CD4-positive, alpha-beta T cell (primary cell): ENCODE results near the gene AIFM3. TPM values are rescaled to one million over a fixed set of nuclear protein-coding genes. Genes with fewer than 3 reads are reported as not detected.

Source experiments
- ATAC-seq: fragments of 200-7000 bp; cut with Tn5 transposase; one replicate; pipeline ENCODE4 v1.10.0; 2022; ENCODE audit warnings: mild to moderate bottlenecking; ENCODE audit not compliant: poor library complexity
- CTCF ChIA-PET: fragments of 350-600 bp; sonication (Branson Sonifier 250); formaldehyde crosslinking; loops from one replicate; lab custom pipeline; 2021; ENCODE audit warnings: antibody characterized with exemption, inconsistent platforms; lab: Charles Lee
- POLR2A ChIA-PET: fragments of 350-600 bp; sonication (Branson Sonifier 250); formaldehyde crosslinking; loops from one replicate; lab custom pipeline; 2021; ENCODE audit warnings: antibody characterized with exemption, inconsistent platforms; lab: Charles Lee
- DNase-seq, 14 experiments: peaks; one replicate each; pipeline ENCODE4 v3.0.0-alpha.2; 2013 to 2020; ENCODE audit warnings: mixed read lengths in 2 of 14
- H3K27ac ChIP-seq, 2 donors: one replicate each; pipeline versions ENCODE4 v1.5.1 to v1.7.0; 2013; ENCODE audit warnings: low read length in 2 of 2, low read depth in 1 of 2, mild to moderate bottlenecking in 1 of 2
- H3K27me3 ChIP-seq, 2 experiments: 1 replicate in 1 of 2; 2 replicates in 1 of 2; pipeline versions ENCODE4 v1.6.1 to v1.7.0; 2013; ENCODE audit warnings: low read length in 2 of 2, control low read depth in 1 of 2, mild to moderate bottlenecking in 1 of 2, moderate library complexity in 1 of 2; ENCODE audit not compliant: insufficient read depth in 2 of 2, control insufficient read depth in 1 of 2
- H3K36me3 ChIP-seq: one replicate; pipeline ENCODE4 v1.6.1; 2013; ENCODE audit warnings: low read length, control low read depth; ENCODE audit not compliant: insufficient read depth
- H3K4me1 ChIP-seq: one replicate; pipeline ENCODE4 v1.6.1; 2013; ENCODE audit warnings: low read length, control low read depth; ENCODE audit not compliant: insufficient read depth
- H3K4me3 ChIP-seq: one replicate; pipeline ENCODE4 v1.5.1; 2013; ENCODE audit warnings: mild to moderate bottlenecking, low read length, moderate library complexity
- H3K9me3 ChIP-seq, 2 experiments: 1 replicate in 1 of 2; 2 replicates in 1 of 2; pipeline versions ENCODE4 v1.6.1 to v1.7.0; 2013; ENCODE audit warnings: low read length in 2 of 2, mild to moderate bottlenecking in 2 of 2, control low read depth in 1 of 2, moderate library complexity in 1 of 2; ENCODE audit not compliant: control insufficient read depth in 1 of 2, insufficient read depth in 1 of 2
- H3K27ac Mint-ChIP-seq: one replicate; pipeline ENCODE4 v1.8.0; 2020; ENCODE audit warnings: mixed read lengths
- H3K27me3 Mint-ChIP-seq: one replicate; pipeline ENCODE4 v1.8.0; 2021; ENCODE audit warnings: mixed read lengths
- H3K36me3 Mint-ChIP-seq: one replicate; pipeline ENCODE4 v1.8.0; 2021; ENCODE audit warnings: low read depth, mixed read lengths
- H3K4me1 Mint-ChIP-seq: one replicate; pipeline ENCODE4 v1.8.0; 2021; ENCODE audit warnings: low read depth, mixed read lengths
- H3K4me3 Mint-ChIP-seq: one replicate; pipeline ENCODE4 v1.8.0; 2020; ENCODE audit warnings: mild to moderate bottlenecking, mixed read lengths
- H3K9me3 Mint-ChIP-seq: one replicate; pipeline ENCODE4 v1.8.0; 2020; ENCODE audit warnings: mixed read lengths
- CTCF ChIP-seq: fragments of 200-600 bp; IDR thresholded peaks from one replicate; pipeline ENCODE4 v1.8.0; 2022; ENCODE audit warnings: antibody characterized with exemption, mild to moderate bottlenecking
- intact Hi-C, 2 experiments: fragments of 100-400 bp; cut with DNase I in 1 of 2; cut with micrococcal nuclease in 1 of 2; formaldehyde crosslinking; loops; one replicate each; pipeline versions ENCODE4 v1.15.1 to v1.9.0; 2023 to 2025; cut with DNase I, micrococcal nuclease
- total RNA-seq, 174 experiments: library from RNA in 2 of 174; stranded (reverse) in 2 of 174; gene quantifications; one replicate each; pipeline ENCODE4 v1.2.3 and lab custom pipeline; 2021 to 2026

AIFM3 gene
- total RNA-seq, 2 experiments from 2014 or later = 0.34 to 0.41 TPM

GRCh38 chr22:20963201-20964052 lies 3.6 kb upstream of the AIFM3 start:
- intact Hi-C loops = no loop called here
- CTCF ChIA-PET = interaction anchor here (0.5 kb wide), 1 partner anchor 442 kb away, joined by 3 read pairs; no protein-coding TSS in a partner anchor

DNA sequence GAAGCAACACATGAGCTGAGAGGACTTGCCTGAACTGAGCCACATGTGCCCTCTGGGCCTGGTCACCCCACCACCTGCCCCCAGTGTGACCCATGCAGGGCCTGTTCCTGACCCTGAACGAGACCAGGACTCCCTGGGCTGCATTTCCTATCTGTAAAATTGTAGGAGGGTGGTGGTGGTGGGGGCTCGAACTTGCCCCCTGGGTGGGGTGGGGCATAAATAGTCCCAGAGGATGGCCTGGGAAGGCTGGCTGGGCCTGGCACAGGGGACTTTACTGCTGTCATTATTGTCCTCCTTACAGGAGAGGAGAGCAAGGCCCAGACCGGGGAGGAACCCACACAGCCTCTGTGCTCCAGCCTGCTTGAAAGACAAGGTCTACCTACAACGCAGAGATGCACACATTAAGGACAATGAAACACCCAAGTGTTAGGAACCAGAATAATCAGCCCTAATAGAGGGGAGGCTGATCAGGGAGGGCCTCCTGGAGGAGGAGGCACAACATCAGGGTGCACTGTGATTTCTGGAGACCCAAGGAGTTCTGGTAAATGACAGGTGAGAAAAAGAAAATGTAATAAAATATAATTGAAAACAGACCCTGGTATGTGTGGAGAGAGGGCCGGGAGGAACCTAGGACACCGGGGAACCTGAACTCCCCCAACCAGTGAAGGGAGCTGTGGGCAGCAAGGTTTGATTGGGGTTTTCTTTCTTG lies 2.8 kb upstream of the AIFM3 start:
- Mint-ChIP-seq H3K36me3 (no peaks in the 10 kb centered on the region), H3K27me3 (peaks cover 26% of the 10 kb centered on the region), H3K4me1 (peaks cover 11% of the 10 kb centered on the region), H3K9me3 (no peaks in the 10 kb centered on the region), H3K27ac (no peak overlapping the region), H3K4me3 (peak overlapping the region; percentile 78)
- no peak for TF ChIP-seq CTCF
- POLR2A ChIA-PET = no interaction called here
- Histone ChIP-seq H3K4me1 (peaks cover 24% of the 10 kb centered on the region), H3K9me3 (no peaks in the 10 kb centered on the region), H3K27me3 (peaks cover 2 to 8% of the 10 kb centered on the region in 2 experiments), H3K36me3 (no peaks in the 10 kb centered on the region), H3K27ac (no peak overlapping the region), H3K4me3 (peak overlapping the region; percentile 40)
- no peak for DNase-seq
- ATAC-seq = no peak
- intact Hi-C loops = no loop called here
- CTCF ChIA-PET = no interaction called here

More at GRCh38 chr22:20963201-20964052, 3.6 kb upstream of the AIFM3 start:
- Histone ChIP-seq H3K9me3 (no peaks in the 10 kb centered on the region), H3K36me3 (no peaks in the 10 kb centered on the region), H3K4me3 (no peak overlapping the region), H3K4me1 (peaks cover 24% of the 10 kb centered on the region), H3K27ac (no peak overlapping the region), H3K27me3 (peaks cover 2 to 9% of the 10 kb centered on the region in 2 experiments)
- POLR2A ChIA-PET = interaction anchor here (2.0 kb wide), 1 partner anchor 38 kb away, joined by 4 read pairs; the partner anchor contains the start of gene THAP7
- Mint-ChIP-seq H3K27me3 (peaks cover 29% of the 10 kb centered on the region), H3K9me3 (no peaks in the 10 kb centered on the region), H3K4me3 (no peak overlapping the region), H3K4me1 (peaks cover 11% of the 10 kb centered on the region), H3K27ac (no peak overlapping the region), H3K36me3 (no peaks in the 10 kb centered on the region)
- no peak for ATAC-seq
- DNase-seq = no peak
- TF ChIP-seq CTCF = no peak

GRCh38 chr22:20964799-20965103 lies 2.3 kb upstream of the AIFM3 start:
- peak overlapping the region; percentile 78 for H3K4me3 Mint-ChIP-seq
- no peak overlapping the region for H3K27ac ChIP-seq
- POLR2A ChIA-PET = no interaction called here
- no peaks in the 10 kb centered on the region for H3K36me3 ChIP-seq
- no peak overlapping the region for H3K27ac Mint-ChIP-seq
- H3K4me1 Mint-ChIP-seq = peaks cover 11% of the 10 kb centered on the region
- no peaks in the 10 kb centered on the region for H3K9me3 Mint-ChIP-seq
- CTCF ChIA-PET = no interaction called here
- H3K4me3 ChIP-seq = peak overlapping the region; percentile 40
- H3K27me3 ChIP-seq = peaks cover 2 to 8% of the 10 kb centered on the region in 2 experiments
- ATAC-seq (no peak), DNase-seq (no peak)
- no peaks in the 10 kb centered on the region for H3K9me3 ChIP-seq
- H3K27me3 Mint-ChIP-seq = peaks cover 26% of the 10 kb centered on the region
- no peaks in the 10 kb centered on the region for H3K36me3 Mint-ChIP-seq
- peaks cover 24% of the 10 kb centered on the region for H3K4me1 ChIP-seq
- intact Hi-C loops = no loop called here
- no peak for TF ChIP-seq CTCF
